ENCODE data around the gene CTXND1. TPM values are rescaled to one million over a fixed set of nuclear protein-coding genes. Genes with fewer than 3 reads are reported as not detected.

Gene CTXND1
- total RNA-seq, 1 experiment from 2014 or later, result not detected

- H4K8ac ChIP-seq (replicated peaks; ENCODE audit: insufficient read length, low read depth, low read length), result no peak overlapping the region
- H2BK15ac ChIP-seq (ENCODE audit: low read depth, low read length), result no peak overlapping the region
- no peak overlapping the region for H2BK12ac ChIP-seq (ENCODE audit: insufficient read length, low read depth, low read length)
- H3K27me3 Mint-ChIP-seq (ENCODE audit: low read depth), result no peaks in the 10 kb centered on the region
- no peaks in the 10 kb centered on the region for H3K9me3 Mint-ChIP-seq
- no peaks in the 10 kb centered on the region for H3K27me3 ChIP-seq (ENCODE audit: insufficient read depth, low read length)
- H4K91ac ChIP-seq (ENCODE audit: insufficient read length, low read depth, low read length), result no peak overlapping the region
- peak overlapping the region in 1 of 3 experiments; percentile 10; a peak in 2 of 7 replicates for H3K27ac Mint-ChIP-seq
- H3K9me3 ChIP-seq (ENCODE audit: control insufficient read depth, low read depth, low read length), result no peaks in the 10 kb centered on the region
- no peaks in the 10 kb centered on the region for H3K79me1 ChIP-seq (ENCODE audit: insufficient read depth, low read depth, low read length, poor library complexity, severe bottlenecking)
- H3K4me3 Mint-ChIP-seq, result no peak overlapping the region
- no peak overlapping the region for H3K18ac ChIP-seq (ENCODE audit: insufficient read length, low read depth, low read length)
- H3K4me1 ChIP-seq (ENCODE audit: insufficient read depth, low read length), result no peaks in the 10 kb centered on the region
- no peak overlapping the region for H2BK5ac ChIP-seq (ENCODE audit: insufficient read length, low read length)
- no peaks in the 10 kb centered on the region for H4K20me1 ChIP-seq (ENCODE audit: control insufficient read depth, insufficient read depth, insufficient read length)
- no peak overlapping the region for H3K23ac ChIP-seq (ENCODE audit: insufficient read length, low read depth, low read length)
- H3K79me2 ChIP-seq (ENCODE audit: insufficient read depth, low read length), result no peaks in the 10 kb centered on the region
- no peak overlapping the region for H3T11ph ChIP-seq (ENCODE audit: low read length)
- H2AK5ac ChIP-seq (ENCODE audit: insufficient read length, low read length), result no peak overlapping the region
- H3K23me2 ChIP-seq (ENCODE audit: insufficient read length, low read depth, low read length, poor library complexity, severe bottlenecking), result no peaks in the 10 kb centered on the region
- DNase-seq, result no peak
- H3K56ac ChIP-seq (ENCODE audit: insufficient read length, low read depth, low read length), result no peak overlapping the region
- WGBS (ENCODE audit: extremely low coverage, insufficient read length, low lambda C conversion rate), result no CpG with 5 or more reads among the region's 5 CpGs
- H3K4me1 Mint-ChIP-seq, result no peaks in the 10 kb centered on the region
- no peak overlapping the region for H3K14ac ChIP-seq (ENCODE audit: insufficient read depth, low read length)
- no peak overlapping the region for H3K4me2 ChIP-seq (ENCODE audit: insufficient read depth, insufficient read length, low read length)
- H2AFZ ChIP-seq (ENCODE audit: low read length), result no peak overlapping the region
- H2BK120ac ChIP-seq (ENCODE audit: low read depth, low read length, poor library complexity, severe bottlenecking), result no peak overlapping the region
- no peak for TF ChIP-seq CTCF (conservative IDR thresholded peaks at IDR 0.05)
- H3K4ac ChIP-seq (ENCODE audit: low read depth, low read length), result no peak overlapping the region
- peaks cover 4 to 37% (median 27%) of the 10 kb centered on the region in 3 experiments; a peak in 6 of 7 replicates for H3K36me3 Mint-ChIP-seq (ENCODE audit: insufficient read depth in 1 of 3, low read depth in 3 of 3)
- H4K5ac ChIP-seq (ENCODE audit: insufficient read length, low read depth, low read length), result no peak overlapping the region
- H2BK20ac ChIP-seq (ENCODE audit: low read depth, low read length, poor library complexity, severe bottlenecking), result no peak overlapping the region
- H3K27ac ChIP-seq (ENCODE audit: insufficient read length, low read depth, low read length), result no peak overlapping the region
- H3K9ac ChIP-seq (ENCODE audit: extremely low read depth, insufficient read length, low read length), result no peak overlapping the region
Observed at GRCh38 chr15:80168421-80168820, 83.6 kb downstream of the CTXND1 start.
